OCI-LY3 (cell line): Measurements from ENCODE around the gene CTAG2.

Source experiments
- H2AFZ ChIP-seq: fragments of 200-600, 300-600 bp; shearing (Covaris generic); 2 replicates; pipeline ENCODE4 v1.6.0; 2014; ENCODE audit warnings: antibody characterized with exemption, low read depth, low read length
- H3K27ac ChIP-seq: fragments of 200-600, 300-600 bp; sonication (generic); 2 replicates; pipeline ENCODE4 v1.5.1; 2014; ENCODE audit warnings: mild to moderate bottlenecking, low read length, moderate library complexity, mixed read lengths
- H3K27me3 ChIP-seq: fragments of 200-600, 300-600 bp; sonication (generic); 2 replicates; pipeline ENCODE4 v1.6.1; 2014; ENCODE audit warnings: low read depth, low read length, mixed read lengths
- H3K36me3 ChIP-seq: fragments of 200-600, 300-600 bp; sonication (generic); replicated peaks from 2 replicates; pipeline ENCODE3; 2014; ENCODE audit warnings: low read depth, low read length, mixed read lengths
- H3K4me1 ChIP-seq: fragments of 300-600, 200-600 bp; sonication (generic); 2 replicates; pipeline ENCODE4 v1.6.1; 2014; ENCODE audit warnings: low read length, mixed read lengths
- H3K4me2 ChIP-seq: fragments of 200-600, 300-600 bp; sonication (generic); 2 replicates; pipeline ENCODE4 v1.6.1; 2014; ENCODE audit warnings: low read length, mixed read lengths
- H3K4me3 ChIP-seq: fragments of 300-600, 200-600 bp; sonication (generic); 2 replicates; pipeline ENCODE4 v1.5.1; 2014; ENCODE audit warnings: antibody characterized with exemption, mild to moderate bottlenecking, low read length, moderate library complexity
- H3K79me2 ChIP-seq: fragments of 300-600, 200-600 bp; shearing (Covaris generic); 2 replicates; pipeline ENCODE4 v1.6.1; 2014; ENCODE audit warnings: mild to moderate bottlenecking, low read length, mixed read lengths
- H3K9ac ChIP-seq: fragments of 300-600, 200-600 bp; shearing (Covaris generic); 2 replicates; pipeline ENCODE4 v1.6.0; 2014; ENCODE audit warnings: mild to moderate bottlenecking, low read length, moderate library complexity
- H3K9me3 ChIP-seq: fragments of 200-600, 300-600 bp; shearing (Covaris generic); 2 replicates; pipeline ENCODE4 v1.6.1; 2014; ENCODE audit warnings: low read length, mixed read lengths; ENCODE audit not compliant: insufficient read depth
- H4K20me1 ChIP-seq: fragments of 200-600, 300-600 bp; sonication (generic); 2 replicates; pipeline ENCODE4 v1.6.1; 2016; ENCODE audit warnings: low read length, mixed read lengths; ENCODE audit not compliant: insufficient read depth
- EZH2phosphoT487 ChIP-seq: fragments of 200-600 bp; shearing (Covaris generic); IDR thresholded peaks from 2 replicates; pipeline ENCODE4 v1.6.1; 2018; ENCODE audit warnings: antibody characterized with exemption, mixed run types, low read depth
- TF ChIP-seq, protein P1 (sequence below): fragments of 200-600, 300-600 bp; sonication (generic); IDR thresholded peaks from 2 replicates; pipeline ENCODE4 v1.5.1; 2014; ENCODE audit warnings: antibody characterized with exemption, low read length, low read depth

Gene CTAG2

DNA sequence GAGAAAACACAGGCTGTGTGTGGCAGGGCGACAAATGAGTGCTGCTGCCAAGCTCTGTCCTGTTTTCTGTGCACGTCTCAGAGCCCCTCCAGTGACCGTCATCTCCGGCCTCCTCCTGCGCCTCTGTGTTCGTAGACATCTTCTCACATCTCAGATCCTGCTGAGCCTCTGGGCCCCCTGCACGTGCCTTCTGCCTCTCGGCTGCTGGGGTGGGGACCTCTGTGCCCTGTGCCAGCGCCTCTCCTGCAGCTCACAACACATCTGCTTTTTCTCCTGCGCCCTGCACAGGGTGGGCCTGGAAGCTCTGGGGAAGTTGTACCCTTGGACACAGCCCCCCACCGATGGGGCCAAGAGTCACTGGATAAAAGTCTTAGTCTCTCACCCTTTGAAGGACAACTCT, 2.4 kb upstream of the CTAG2 start:
- H3K4me1 ChIP-seq = no peaks in the 10 kb centered on the region
- no peak overlapping the region for H3K4me3 ChIP-seq
- H3K36me3 ChIP-seq = no peaks in the 10 kb centered on the region
- no peaks in the 10 kb centered on the region for H3K9me3 ChIP-seq
- H3K4me2 ChIP-seq = no peak overlapping the region
- H3K27me3 ChIP-seq = no peaks in the 10 kb centered on the region
- no peak overlapping the region for H2AFZ ChIP-seq
- TF ChIP-seq, protein P1, sequence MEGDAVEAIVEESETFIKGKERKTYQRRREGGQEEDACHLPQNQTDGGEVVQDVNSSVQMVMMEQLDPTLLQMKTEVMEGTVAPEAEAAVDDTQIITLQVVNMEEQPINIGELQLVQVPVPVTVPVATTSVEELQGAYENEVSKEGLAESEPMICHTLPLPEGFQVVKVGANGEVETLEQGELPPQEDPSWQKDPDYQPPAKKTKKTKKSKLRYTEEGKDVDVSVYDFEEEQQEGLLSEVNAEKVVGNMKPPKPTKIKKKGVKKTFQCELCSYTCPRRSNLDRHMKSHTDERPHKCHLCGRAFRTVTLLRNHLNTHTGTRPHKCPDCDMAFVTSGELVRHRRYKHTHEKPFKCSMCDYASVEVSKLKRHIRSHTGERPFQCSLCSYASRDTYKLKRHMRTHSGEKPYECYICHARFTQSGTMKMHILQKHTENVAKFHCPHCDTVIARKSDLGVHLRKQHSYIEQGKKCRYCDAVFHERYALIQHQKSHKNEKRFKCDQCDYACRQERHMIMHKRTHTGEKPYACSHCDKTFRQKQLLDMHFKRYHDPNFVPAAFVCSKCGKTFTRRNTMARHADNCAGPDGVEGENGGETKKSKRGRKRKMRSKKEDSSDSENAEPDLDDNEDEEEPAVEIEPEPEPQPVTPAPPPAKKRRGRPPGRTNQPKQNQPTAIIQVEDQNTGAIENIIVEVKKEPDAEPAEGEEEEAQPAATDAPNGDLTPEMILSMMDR = no peak
- TF ChIP-seq EZH2phosphoT487 = no peak
- H3K27ac ChIP-seq = no peak overlapping the region
- H4K20me1 ChIP-seq = no peaks in the 10 kb centered on the region
- no peaks in the 10 kb centered on the region for H3K79me2 ChIP-seq
- H3K9ac ChIP-seq = no peak overlapping the region

DNA sequence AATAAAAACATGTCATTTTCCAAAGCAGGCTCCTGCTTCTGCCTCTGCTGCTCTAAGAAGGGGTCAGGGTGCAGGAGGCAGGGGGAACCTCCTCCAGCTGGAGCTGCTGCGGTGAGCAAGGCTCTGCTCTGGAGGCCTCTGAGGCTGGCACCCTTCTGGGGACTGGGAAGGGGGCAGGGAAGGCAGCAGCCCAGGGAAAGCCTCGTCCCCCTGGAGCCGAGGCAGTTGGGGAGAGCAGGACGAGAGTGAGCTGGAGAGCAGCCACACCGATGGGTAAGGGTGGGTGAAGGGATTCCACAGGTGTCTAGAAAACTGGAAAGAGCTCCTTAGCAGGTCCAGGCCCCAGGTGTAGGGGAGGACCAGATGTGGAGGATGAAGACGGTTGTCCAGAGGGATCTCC, 2.0 kb upstream of the CTAG2 start:
- no peaks in the 10 kb centered on the region for H3K79me2 ChIP-seq

DNA sequence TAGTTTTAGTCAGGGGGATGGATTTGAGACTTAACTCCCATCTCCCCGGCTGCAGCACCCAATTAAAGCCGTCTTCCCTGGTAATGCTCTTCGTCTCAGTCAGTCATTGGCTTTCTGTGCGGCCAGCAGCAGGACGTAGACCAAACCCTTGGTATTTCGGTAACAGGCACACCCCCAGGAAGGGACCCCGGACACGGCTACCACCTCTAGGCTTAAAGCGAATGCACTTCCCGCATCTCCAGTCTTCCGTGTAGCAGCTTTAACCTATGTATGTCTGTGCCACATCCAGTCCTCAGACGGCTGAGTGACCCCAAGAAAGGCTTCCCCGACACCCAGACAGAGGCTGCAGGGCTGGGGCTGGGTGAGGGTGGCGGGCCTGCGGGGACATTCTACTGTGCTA, 1.5 kb upstream of the CTAG2 start:
- Histone ChIP-seq H3K4me1 (no peaks in the 10 kb centered on the region), H3K9ac (no peak overlapping the region), H3K27ac (no peak overlapping the region), H3K79me2 (no peaks in the 10 kb centered on the region), H3K4me3 (no peak overlapping the region), H4K20me1 (no peaks in the 10 kb centered on the region), H3K4me2 (no peak overlapping the region), H3K9me3 (no peaks in the 10 kb centered on the region), H3K27me3 (no peaks in the 10 kb centered on the region), H2AFZ (no peak overlapping the region), H3K36me3 (no peaks in the 10 kb centered on the region)
- TF ChIP-seq EZH2phosphoT487 = no peak
- TF ChIP-seq, protein P1 = no peak

More for the DNA sequence above, 2.0 kb upstream of the CTAG2 start:
- Histone ChIP-seq H3K4me3 (no peak overlapping the region), H3K4me2 (no peak overlapping the region), H3K9ac (no peak overlapping the region), H3K27ac (no peak overlapping the region), H3K9me3 (no peaks in the 10 kb centered on the region), H3K36me3 (no peaks in the 10 kb centered on the region), H2AFZ (no peak overlapping the region), H3K27me3 (no peaks in the 10 kb centered on the region), H3K4me1 (no peaks in the 10 kb centered on the region), H4K20me1 (no peaks in the 10 kb centered on the region)
- TF ChIP-seq, protein P1 = no peak
- no peak for TF ChIP-seq EZH2phosphoT487

DNA sequence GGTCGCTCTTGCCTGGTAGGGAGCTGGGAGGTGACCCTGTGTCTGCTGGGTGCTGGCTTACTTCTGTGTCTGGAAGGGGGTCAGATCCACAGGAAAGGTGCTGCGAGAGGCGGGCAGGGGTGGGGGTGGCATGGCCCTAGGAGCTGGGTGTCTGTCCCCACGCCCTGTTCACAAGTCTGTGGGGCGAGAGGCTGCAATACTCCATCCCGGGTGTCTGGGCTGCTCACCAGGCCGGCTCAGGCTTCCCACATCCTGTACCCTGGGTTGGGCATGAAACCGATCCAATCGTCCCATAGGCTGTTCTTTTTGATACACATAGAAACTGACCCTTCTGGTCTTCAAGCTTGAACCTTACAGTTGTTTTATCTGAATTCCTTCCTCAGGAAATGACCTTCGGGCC, 993 bp upstream of the CTAG2 start:
- H3K9ac ChIP-seq = no peak overlapping the region
- no peaks in the 10 kb centered on the region for H3K27me3 ChIP-seq
- H3K27ac ChIP-seq = no peak overlapping the region
- no peak for TF ChIP-seq EZH2phosphoT487
- TF ChIP-seq, protein P1 = no peak
- no peak overlapping the region for H2AFZ ChIP-seq
- no peak overlapping the region for H3K4me3 ChIP-seq
- no peaks in the 10 kb centered on the region for H3K9me3 ChIP-seq
- no peaks in the 10 kb centered on the region for H3K36me3 ChIP-seq
- H3K79me2 ChIP-seq = no peaks in the 10 kb centered on the region
- H3K4me2 ChIP-seq = no peak overlapping the region
- no peaks in the 10 kb centered on the region for H3K4me1 ChIP-seq
- no peaks in the 10 kb centered on the region for H4K20me1 ChIP-seq
